IMR-90 (cell line): ENCODE results near the gene UGT1A1. TPM values are rescaled to one million over a fixed set of nuclear protein-coding genes. Genes with fewer than 3 reads are reported as not detected.
A peak's percentile ranks its signal among the peaks of the same experiment; 100 is the strongest.

Experiments used
- ATAC-seq: fragments of 200-7000 bp; cut with Tn5 transposase; 2 replicates; pipeline ENCODE4 v1.9.1; 2020; ENCODE audit warnings: low read depth, mild to moderate bottlenecking, moderate library complexity
- BruUV-seq: library from RNA; stranded (reverse); fragments of 400-500 nt; replicated peaks from 2 replicates; lab custom pipeline; 2021; lab: Mats Ljungman, UMichigan
- CTCF ChIA-PET: fragments of 300-600 bp; formaldehyde crosslinking; extraction: SDS; loops from one replicate; lab custom pipeline; 2021; ENCODE audit warnings: antibody characterized with exemption; lab: Yijun Ruan, JAX
- POLR2A ChIA-PET: fragments of 300-600 bp; sonication (Branson Sonifier 250); formaldehyde crosslinking; loops from one replicate; lab custom pipeline; 2022; ENCODE audit warnings: antibody characterized with exemption; ENCODE audit not compliant: unreplicated experiment; lab: Charles Lee
- DNase-seq: peaks from one replicate; pipeline ENCODE4 v3.0.0; 2013
- H2AFZ ChIP-seq: replicated peaks from 2 replicates; pipeline ENCODE3; 2013; ENCODE audit warnings: low read length, mild to moderate bottlenecking; ENCODE audit not compliant: poor library complexity
- H2AK5ac ChIP-seq: 2 replicates; pipeline ENCODE4 v1.6.1; 2013; ENCODE audit warnings: low read depth, low read length, inconsistent platforms
- H2AK9ac ChIP-seq: replicated peaks from 2 replicates; pipeline ENCODE3; 2013; ENCODE audit warnings: mild to moderate bottlenecking, low read depth, low read length, moderate library complexity; ENCODE audit not compliant: poor library complexity
- H2BK120ac ChIP-seq: 2 replicates; pipeline ENCODE4 v1.6.1; 2013; ENCODE audit warnings: low read depth, low read length, inconsistent platforms
- H2BK15ac ChIP-seq: 3 replicates; pipeline ENCODE4 v1.6.1; 2013; ENCODE audit warnings: low read depth, low read length, inconsistent platforms
- H2BK20ac ChIP-seq: 2 replicates; pipeline ENCODE4 v1.6.1; 2013; ENCODE audit warnings: low read depth, mild to moderate bottlenecking, inconsistent platforms, low read length, moderate library complexity
- H2BK5ac ChIP-seq: 2 replicates; pipeline ENCODE4 v1.6.1; 2013; ENCODE audit warnings: mild to moderate bottlenecking, low read depth, low read length, inconsistent platforms; ENCODE audit not compliant: poor library complexity, severe bottlenecking
- H3K14ac ChIP-seq: replicated peaks from 2 replicates; pipeline ENCODE4 v1.6.1; 2013; ENCODE audit warnings: low read depth, low read length, inconsistent platforms
- H3K18ac ChIP-seq: 2 replicates; pipeline ENCODE4 v1.6.1; 2013; ENCODE audit warnings: low read depth, low read length, control low read depth
- H3K23ac ChIP-seq: 2 replicates; pipeline ENCODE4 v1.6.1; 2013; ENCODE audit warnings: low read depth, low read length, inconsistent platforms
- H3K27ac ChIP-seq: 2 replicates; pipeline ENCODE4 v1.5.1; 2013; ENCODE audit warnings: mild to moderate bottlenecking, control low read depth, low read length; ENCODE audit not compliant: insufficient read depth
- H3K27me3 ChIP-seq: 2 replicates; pipeline ENCODE4 v1.6.1; 2013; ENCODE audit warnings: low read length; ENCODE audit not compliant: control insufficient read depth, insufficient read depth
- H3K36me3 ChIP-seq: 2 replicates; pipeline ENCODE4 v1.6.1; 2013; ENCODE audit warnings: low read length, mixed read lengths; ENCODE audit not compliant: control insufficient read depth, insufficient read depth
- H3K4ac ChIP-seq: 2 replicates; pipeline ENCODE4 v1.6.1; 2013; ENCODE audit warnings: low read depth, low read length, inconsistent platforms
- H3K4me1 ChIP-seq: 2 replicates; pipeline ENCODE4 v1.6.1; 2013; ENCODE audit warnings: low read length, mixed read lengths; ENCODE audit not compliant: control insufficient read depth, insufficient read depth
- H3K4me2 ChIP-seq: 2 replicates; pipeline ENCODE4 v1.6.1; 2013; ENCODE audit warnings: low read depth, mild to moderate bottlenecking, control low read depth, low read length, moderate library complexity
- H3K4me3 ChIP-seq: 2 replicates; pipeline ENCODE4 v1.5.1; 2013; ENCODE audit warnings: low read depth, mild to moderate bottlenecking, control low read depth, low read length, moderate library complexity; ENCODE audit not compliant: insufficient read depth
- H3K56ac ChIP-seq: 2 replicates; pipeline ENCODE4 v1.6.1; 2013; ENCODE audit warnings: low read length, inconsistent platforms; ENCODE audit not compliant: insufficient read depth; ENCODE audit errors: extremely low read depth
- H3K79me1 ChIP-seq, 2 experiments: 2 replicates each; pipeline ENCODE4 v1.6.1; 2013; ENCODE audit warnings: low read length in 2 of 2, inconsistent platforms in 1 of 2, low read depth in 1 of 2
- H3K9ac ChIP-seq: 2 replicates; pipeline ENCODE4 v1.6.1; 2013; ENCODE audit warnings: low read depth, low read length, control low read depth
- H3K9me1 ChIP-seq: 2 replicates; pipeline ENCODE4 v1.6.1; 2013; ENCODE audit warnings: low read length, inconsistent platforms; ENCODE audit not compliant: insufficient read depth
- H3K9me3 ChIP-seq: 2 replicates; pipeline ENCODE4 v1.6.1; 2013; ENCODE audit warnings: low read length; ENCODE audit not compliant: control insufficient read depth, insufficient read depth
- H4K20me1 ChIP-seq: 2 replicates; pipeline ENCODE4 v1.6.1; 2013; ENCODE audit warnings: low read length, inconsistent platforms; ENCODE audit not compliant: insufficient read depth
- H4K5ac ChIP-seq: 2 replicates; pipeline ENCODE4 v1.6.1; 2013; ENCODE audit warnings: mild to moderate bottlenecking, low read depth, low read length, control low read depth
- H4K8ac ChIP-seq, 2 experiments: 2 replicates each; pipeline ENCODE4 v1.6.1; 2013; ENCODE audit warnings: low read depth in 2 of 2, low read length in 2 of 2, control low read depth in 1 of 2, inconsistent platforms in 1 of 2
- H4K91ac ChIP-seq: 2 replicates; pipeline ENCODE4 v1.6.1; 2013; ENCODE audit warnings: low read depth, low read length, inconsistent platforms; ENCODE audit not compliant: insufficient read depth
- ELK1 ChIP-seq: fragments of 150-350 bp; IDR thresholded peaks from 2 replicates; pipeline ENCODE4 v1.6.1; 2016; ENCODE audit warnings: low read depth, mild to moderate bottlenecking, low read length, moderate library complexity, borderline replicate concordance
- FOS ChIP-seq: fragments of 150-350 bp; IDR thresholded peaks from 2 replicates; pipeline ENCODE4 v1.6.1; 2016; ENCODE audit warnings: low read depth, low read length
- MAZ ChIP-seq: IDR thresholded peaks from 2 replicates; pipeline ENCODE4 v1.6.1; 2012; ENCODE audit warnings: low read depth, mild to moderate bottlenecking, low read length, improper control_type of control experiment, moderate library complexity, borderline replicate concordance
- RAD21 ChIP-seq: IDR thresholded peaks from 2 replicates; pipeline ENCODE4 v1.6.1; 2012; ENCODE audit warnings: low read length, improper control_type of control experiment
- RCOR1 ChIP-seq: IDR thresholded peaks from 2 replicates; pipeline ENCODE4 v1.6.1; 2012; ENCODE audit warnings: mild to moderate bottlenecking, low read length, improper control_type of control experiment; ENCODE audit not compliant: insufficient replicate concordance
- WGBS, 2 experiments: methylation state at CpG; one replicate each; pipeline versions ENCODE4 v1.1.5 to v1.1.7; 2013; ENCODE audit warnings: missing lambda C conversion rate in 2 of 2; ENCODE audit not compliant: insufficient read length in 1 of 2; ENCODE audit errors: extremely low coverage in 2 of 2; 5-methylcytosine and 5-hydroxymethylcytosine counted together
- dilution Hi-C: fragments of 300-500 bp; cut with HindIII; formaldehyde crosslinking; loops from one replicate; pipeline ENCODE4 v1.14.3; 2018; ENCODE audit warnings: low sequenced_read_pairs; ENCODE audit not compliant: unreplicated experiment
- in situ Hi-C: fragments of 300-500 bp; cut with MboI; formaldehyde crosslinking; loops from 3 replicates; pipeline ENCODE4 v1.14.3; 2019; ENCODE audit warnings: low sequenced_read_pairs, inconsistent platforms, mixed read lengths
- intact Hi-C: fragments of 100-400 bp; cut with micrococcal nuclease; formaldehyde crosslinking; loops from 2 replicates; pipeline ENCODE4 v1.10.0; 2022
- polyA plus RNA-seq, 3 experiments: library from polyadenylated mRNA; depleted of rRNA; stranded (reverse); fragments of >200 nt; gene quantifications; 2 replicates each; pipeline ENCODE4 v1.2.3, GENCODE V29; 2012; ENCODE audit warnings: low replicate concordance in 1 of 3
- total RNA-seq: library from RNA; depleted of rRNA; stranded (reverse); fragments of >200 nt; gene quantifications from 2 replicates; pipeline ENCODE4 v1.2.3, GENCODE V29; 2012
- TF ChIP-seq, protein P1 (sequence below): conservative IDR thresholded peaks from 2 replicates; pipeline ENCODE4 v1.5.1; 2012; ENCODE audit warnings: mild to moderate bottlenecking, low read depth, low read length, improper control_type of control experiment

The UGT1A1 gene
- total and polyA plus RNA-seq, 2 of the 4 experiments (the other 2 are of a cell fraction): not detected

- BruUV-seq: no TSS peak
- H3K14ac ChIP-seq: no peak overlapping the region
- no peak overlapping the region for H4K91ac ChIP-seq
- no peaks in the 10 kb centered on the region for H3K36me3 ChIP-seq
- H2BK120ac ChIP-seq: no peak overlapping the region
- no peak overlapping the region for H3K23ac ChIP-seq
- no peaks in the 10 kb centered on the region for H4K20me1 ChIP-seq
- no peaks in the 10 kb centered on the region for H3K9me1 ChIP-seq
- H3K9ac ChIP-seq: no peak overlapping the region
- 73% methylated on average over 6 of the region's 7 CpGs; no CpG with 5 or more reads in 1 of the 2 experiments for WGBS, 2 experiments
- H3K27me3 ChIP-seq: peaks cover 3% of the 10 kb centered on the region
- H3K9me3 ChIP-seq: no peaks in the 10 kb centered on the region
- H3K79me1 ChIP-seq: no peaks in the 10 kb centered on the region
- CTCF ChIA-PET: no interaction called here
- no peak overlapping the region for H3K4me2 ChIP-seq
- no peak overlapping the region for H4K8ac ChIP-seq
- H3K56ac ChIP-seq: no peak overlapping the region
- no peaks in the 10 kb centered on the region for H3K4me1 ChIP-seq
- H2BK5ac ChIP-seq: no peak overlapping the region
- no peak overlapping the region for H2BK20ac ChIP-seq
- intact Hi-C loops: no loop called here
- H4K5ac ChIP-seq: no peak overlapping the region
- no peak overlapping the region for H3K18ac ChIP-seq
- H2BK15ac ChIP-seq: no peak overlapping the region
- no peak for TF ChIP-seq ELK1
- no peak for TF ChIP-seq RCOR1
- TF ChIP-seq RAD21: no peak
- no peak for TF ChIP-seq MAZ
- TF ChIP-seq, protein P1, sequence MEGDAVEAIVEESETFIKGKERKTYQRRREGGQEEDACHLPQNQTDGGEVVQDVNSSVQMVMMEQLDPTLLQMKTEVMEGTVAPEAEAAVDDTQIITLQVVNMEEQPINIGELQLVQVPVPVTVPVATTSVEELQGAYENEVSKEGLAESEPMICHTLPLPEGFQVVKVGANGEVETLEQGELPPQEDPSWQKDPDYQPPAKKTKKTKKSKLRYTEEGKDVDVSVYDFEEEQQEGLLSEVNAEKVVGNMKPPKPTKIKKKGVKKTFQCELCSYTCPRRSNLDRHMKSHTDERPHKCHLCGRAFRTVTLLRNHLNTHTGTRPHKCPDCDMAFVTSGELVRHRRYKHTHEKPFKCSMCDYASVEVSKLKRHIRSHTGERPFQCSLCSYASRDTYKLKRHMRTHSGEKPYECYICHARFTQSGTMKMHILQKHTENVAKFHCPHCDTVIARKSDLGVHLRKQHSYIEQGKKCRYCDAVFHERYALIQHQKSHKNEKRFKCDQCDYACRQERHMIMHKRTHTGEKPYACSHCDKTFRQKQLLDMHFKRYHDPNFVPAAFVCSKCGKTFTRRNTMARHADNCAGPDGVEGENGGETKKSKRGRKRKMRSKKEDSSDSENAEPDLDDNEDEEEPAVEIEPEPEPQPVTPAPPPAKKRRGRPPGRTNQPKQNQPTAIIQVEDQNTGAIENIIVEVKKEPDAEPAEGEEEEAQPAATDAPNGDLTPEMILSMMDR: no peak
- no peak for TF ChIP-seq FOS
- no peak overlapping the region for H3K4me3 ChIP-seq
- in situ Hi-C loops: no loop called here
- ATAC-seq: no peak
- no peak overlapping the region for H3K4ac ChIP-seq
- DNase-seq: no peak
- no peak overlapping the region for H2AK9ac ChIP-seq
- peak overlapping the region; percentile 4 for H2AFZ ChIP-seq
- H3K27ac ChIP-seq: no peak overlapping the region
- no peak overlapping the region for H2AK5ac ChIP-seq
- dilution Hi-C loops: no loop called here
- POLR2A ChIA-PET: no interaction called here
Observed at GRCh38 chr2:233789554-233789953, 29.5 kb downstream of the UGT1A1 start.
